NCI-H524 (cell line): ENCODE data around the gene NUTM2D.
"Not testable (repeated sequence)": the region's sequence is repeated elsewhere in the genome, so short reads cannot be mapped to it uniquely, and the experiment has no call there.

Experiments
- DNase-seq, 2 experiments: peaks; one replicate each; lab custom pipeline; 2025; lab: John Stamatoyannopoulos, UW

The NUTM2D gene

GRCh38 chr10:87374091-87374490, 16.5 kb downstream of the NUTM2D start:
- DNase-seq, result not testable (repeated sequence)

GRCh38 chr10:87379115-87379514, 21.6 kb downstream of the NUTM2D start:
- DNase-seq, result not testable (repeated sequence)

- not testable (repeated sequence) for DNase-seq
Measured at GRCh38 chr10:87383149-87383857, 25.8 kb downstream of the NUTM2D start.

- DNase-seq, result not testable (repeated sequence)
Measured at GRCh38 chr10:87384283-87384682, 26.7 kb downstream of the NUTM2D start.

- not testable (repeated sequence) for DNase-seq
Measured at GRCh38 chr10:87385762-87386360, 28.3 kb downstream of the NUTM2D start.

GRCh38 chr10:87391360-87391759, 33.8 kb downstream of the NUTM2D start:
- not testable (repeated sequence) for DNase-seq

GRCh38 chr10:87396206-87396605, 38.7 kb downstream of the NUTM2D start:
- not testable (repeated sequence) for DNase-seq

- DNase-seq, result not testable (repeated sequence)
Measured at GRCh38 chr10:87398436-87398835, 40.9 kb downstream of the NUTM2D start.

- not testable (repeated sequence) for DNase-seq
Measured at GRCh38 chr10:87407516-87408467, 50.2 kb downstream of the NUTM2D start.

GRCh38 chr10:87413921-87414320, 56.4 kb downstream of the NUTM2D start:
- DNase-seq, result not testable (repeated sequence)
